Measurements from ENCODE around the gene PCNX1. TPM values are rescaled to one million over a fixed set of nuclear protein-coding genes. Genes with fewer than 3 reads are reported as not detected.

PCNX1 gene
- total RNA-seq, 4 donors from 2014 or later = 34.4 to 64.5 (median 42.0) TPM

DNA sequence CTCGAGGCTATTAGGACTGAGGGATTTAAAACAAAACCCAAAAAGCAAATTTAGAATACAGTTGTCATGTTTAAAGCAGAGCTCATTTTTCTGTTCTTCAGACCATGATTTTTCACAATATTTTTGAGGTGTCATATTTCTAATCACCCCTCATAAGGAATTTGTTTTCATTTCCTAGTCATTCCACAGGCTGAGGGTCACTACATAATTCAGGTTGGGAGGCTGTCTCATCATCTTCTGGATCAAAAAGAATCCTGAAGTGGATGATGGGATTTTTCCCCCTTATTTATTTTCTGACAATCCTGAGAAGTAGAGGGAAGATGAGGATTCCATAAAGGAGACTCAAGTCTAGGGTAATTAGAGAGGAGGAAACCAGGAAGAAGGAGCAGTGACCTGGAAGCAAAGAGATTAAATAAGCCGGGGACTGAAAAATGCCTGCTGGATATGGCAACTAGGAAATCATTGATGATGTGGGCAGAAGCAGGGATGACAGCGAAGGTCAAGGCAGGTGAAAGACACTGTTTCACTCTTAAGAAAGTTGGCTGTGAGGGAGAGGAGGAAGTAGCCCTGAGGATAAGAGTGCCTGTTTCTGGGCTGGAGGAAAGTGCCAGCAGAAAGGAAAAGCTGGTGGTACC, 9.0 kb upstream of the PCNX1 start:
- H3K27ac ChIP-seq = no peak overlapping the region
- no peaks in the 10 kb centered on the region for H3K36me3 ChIP-seq
- intact Hi-C loops (cut with DNase I; ENCODE audit: low total_unique reads) (no loop called here), in situ Hi-C loops (cut with MboI; ENCODE audit: low sequenced_read_pairs in 4 of 4) (no loop called here)
- H3K4me3 ChIP-seq = no peak overlapping the region
- TF ChIP-seq, protein P1, sequence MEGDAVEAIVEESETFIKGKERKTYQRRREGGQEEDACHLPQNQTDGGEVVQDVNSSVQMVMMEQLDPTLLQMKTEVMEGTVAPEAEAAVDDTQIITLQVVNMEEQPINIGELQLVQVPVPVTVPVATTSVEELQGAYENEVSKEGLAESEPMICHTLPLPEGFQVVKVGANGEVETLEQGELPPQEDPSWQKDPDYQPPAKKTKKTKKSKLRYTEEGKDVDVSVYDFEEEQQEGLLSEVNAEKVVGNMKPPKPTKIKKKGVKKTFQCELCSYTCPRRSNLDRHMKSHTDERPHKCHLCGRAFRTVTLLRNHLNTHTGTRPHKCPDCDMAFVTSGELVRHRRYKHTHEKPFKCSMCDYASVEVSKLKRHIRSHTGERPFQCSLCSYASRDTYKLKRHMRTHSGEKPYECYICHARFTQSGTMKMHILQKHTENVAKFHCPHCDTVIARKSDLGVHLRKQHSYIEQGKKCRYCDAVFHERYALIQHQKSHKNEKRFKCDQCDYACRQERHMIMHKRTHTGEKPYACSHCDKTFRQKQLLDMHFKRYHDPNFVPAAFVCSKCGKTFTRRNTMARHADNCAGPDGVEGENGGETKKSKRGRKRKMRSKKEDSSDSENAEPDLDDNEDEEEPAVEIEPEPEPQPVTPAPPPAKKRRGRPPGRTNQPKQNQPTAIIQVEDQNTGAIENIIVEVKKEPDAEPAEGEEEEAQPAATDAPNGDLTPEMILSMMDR (IDR thresholded peaks at IDR 0.05 in 4 of 5, conservative IDR thresholded peaks at IDR 0.05 in 1 of 5) = no peak
- TF ChIP-seq POLR2A (IDR thresholded peaks at IDR 0.05) = no peak
- ATAC-seq (no peak), DNase-seq (no peak)
- no peaks in the 10 kb centered on the region for H3K4me1 ChIP-seq
- H3K27me3 ChIP-seq = no peaks in the 10 kb centered on the region
- no peaks in the 10 kb centered on the region for H3K9me3 ChIP-seq

DNA sequence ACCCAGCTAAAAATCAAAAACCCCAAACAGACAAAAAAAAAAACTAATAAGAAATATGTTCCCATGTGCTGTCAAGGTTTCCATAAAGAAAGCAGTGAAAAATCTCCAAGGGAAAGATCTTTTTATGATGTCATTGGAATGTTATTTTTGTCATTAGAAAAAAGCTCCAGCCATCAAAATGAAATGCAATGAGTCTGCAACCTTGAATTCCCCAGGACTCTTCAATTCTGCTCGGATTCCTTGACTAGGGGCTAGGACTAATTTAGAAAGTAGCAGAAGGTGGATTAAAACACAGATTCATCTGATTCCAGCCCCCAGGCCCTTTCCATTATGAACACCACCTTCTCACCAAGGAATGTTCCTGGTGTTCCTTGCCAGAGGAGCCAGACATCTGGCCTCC, 6.0 kb upstream of the PCNX1 start:
- no peaks in the 10 kb centered on the region for H3K36me3 ChIP-seq
- H3K9me3 ChIP-seq = no peaks in the 10 kb centered on the region
- no peak for ATAC-seq
- H3K4me3 ChIP-seq = no peak overlapping the region
- no peak for DNase-seq
- H3K27ac ChIP-seq = no peak overlapping the region
- in situ Hi-C loops (cut with MboI; ENCODE audit: low sequenced_read_pairs in 4 of 4) = loop anchor here in 2 of 4 donors (5.0 to 10.0 kb wide), 2 partner anchors 71 to 74 kb away; no protein-coding TSS in a partner anchor
- peaks cover 4 to 9% of the 10 kb centered on the region in 2 donors for H3K4me1 ChIP-seq
- TF ChIP-seq, protein P1 (IDR thresholded peaks at IDR 0.05 in 4 of 5, conservative IDR thresholded peaks at IDR 0.05 in 1 of 5) = no peak
- TF ChIP-seq POLR2A (IDR thresholded peaks at IDR 0.05) = no peak
- intact Hi-C loops (cut with DNase I; ENCODE audit: low total_unique reads) = loop anchor here (10.0 kb wide), 1 partner anchor 256 kb away; the partner anchor contains the start of gene TTC9
- no peaks in the 10 kb centered on the region for H3K27me3 ChIP-seq

DNA sequence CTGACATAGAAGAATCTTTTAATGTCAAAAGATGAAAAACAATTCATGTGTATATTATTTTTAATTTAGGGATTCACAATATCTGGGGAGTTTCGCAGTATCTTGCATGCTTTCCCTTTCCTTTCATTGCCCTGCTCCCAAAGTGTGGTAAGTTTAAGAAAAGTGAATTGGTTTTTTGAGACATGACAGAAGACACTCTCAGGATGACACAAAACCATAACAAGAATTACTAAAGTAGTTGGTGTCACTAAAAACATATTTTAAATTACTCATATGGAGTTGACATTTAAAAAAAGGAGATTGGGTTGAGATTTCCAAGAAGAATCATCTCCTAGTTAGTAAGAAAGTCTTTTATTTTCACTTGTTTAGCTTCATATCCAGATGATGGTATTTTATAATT, 5.1 kb upstream of the PCNX1 start:
- intact Hi-C loops (cut with DNase I; ENCODE audit: low total_unique reads) = loop anchor here (10.0 kb wide), 1 partner anchor 257 kb away; the partner anchor contains the start of gene TTC9

DNA sequence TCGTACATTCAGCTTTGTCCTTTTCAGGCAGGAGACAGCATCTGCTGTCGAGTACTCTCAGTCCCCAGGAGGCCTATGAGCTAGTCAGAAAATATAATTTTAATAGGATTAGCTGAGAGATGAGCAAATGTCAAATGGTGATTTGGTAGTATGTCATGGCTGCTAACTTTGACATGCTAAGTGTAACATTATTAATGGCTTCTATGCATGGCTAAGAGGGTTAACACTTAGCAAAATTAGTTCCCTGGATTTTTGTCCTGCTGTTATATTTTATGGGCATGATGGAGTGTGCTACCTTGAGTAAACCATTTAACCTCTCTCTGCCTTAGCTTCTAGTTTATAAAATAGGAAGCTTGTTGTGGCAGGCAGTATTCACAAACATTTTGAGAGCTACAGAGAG, 2.9 kb upstream of the PCNX1 start:
- DNase-seq (no peak), ATAC-seq (no peak)
- Histone ChIP-seq H3K27me3 (no peaks in the 10 kb centered on the region), H3K27ac (no peak overlapping the region), H3K4me3 (no peak overlapping the region), H3K9me3 (no peaks in the 10 kb centered on the region), H3K36me3 (no peaks in the 10 kb centered on the region), H3K4me1 (peaks cover 15 to 19% of the 10 kb centered on the region in 2 donors)
- intact Hi-C loops (cut with DNase I; ENCODE audit: low total_unique reads) = loop anchor here (10.0 kb wide), 1 partner anchor 260 kb away; the partner anchor contains the start of gene TTC9
- TF ChIP-seq, protein P1 (IDR thresholded peaks at IDR 0.05 in 4 of 5, conservative IDR thresholded peaks at IDR 0.05 in 1 of 5) = no peak
- TF ChIP-seq POLR2A (IDR thresholded peaks at IDR 0.05) = no peak
- in situ Hi-C loops (cut with MboI; ENCODE audit: low sequenced_read_pairs in 4 of 4) = loop anchor here in 2 of 4 donors (5.0 to 10.0 kb wide), 2 partner anchors 68 to 70 kb away; no protein-coding TSS in a partner anchor

More for the DNA sequence above, 5.1 kb upstream of the PCNX1 start:
- H3K9me3 ChIP-seq = no peaks in the 10 kb centered on the region
- no peak overlapping the region for H3K4me3 ChIP-seq
- H3K36me3 ChIP-seq = no peaks in the 10 kb centered on the region
- no peaks in the 10 kb centered on the region for H3K27me3 ChIP-seq
- peaks cover 9 to 13% of the 10 kb centered on the region in 2 donors for H3K4me1 ChIP-seq
- H3K27ac ChIP-seq = no peak overlapping the region
- TF ChIP-seq, protein P1 (IDR thresholded peaks at IDR 0.05 in 4 of 5, conservative IDR thresholded peaks at IDR 0.05 in 1 of 5) = no peak
- no peak for TF ChIP-seq POLR2A (IDR thresholded peaks at IDR 0.05)
- no peak for ATAC-seq
- no peak for DNase-seq
- in situ Hi-C loops (cut with MboI; ENCODE audit: low sequenced_read_pairs in 4 of 4) = loop anchor here in 2 of 4 donors (5.0 to 10.0 kb wide), 2 partner anchors 70 to 73 kb away; no protein-coding TSS in a partner anchor

Data from gastrocnemius medialis (tissue), 4 donors.